HG02973 (cell line): Measurements from ENCODE around the gene ELOA.

ENCODE experiments used
- ATAC-seq: cut with Tn5 transposase; IDR thresholded peaks from one replicate; pipeline ENCODE4 v1.9.1; 2021; ENCODE audit warnings: moderate library complexity; ENCODE audit not compliant: unreplicated experiment

ELOA gene

DNA sequence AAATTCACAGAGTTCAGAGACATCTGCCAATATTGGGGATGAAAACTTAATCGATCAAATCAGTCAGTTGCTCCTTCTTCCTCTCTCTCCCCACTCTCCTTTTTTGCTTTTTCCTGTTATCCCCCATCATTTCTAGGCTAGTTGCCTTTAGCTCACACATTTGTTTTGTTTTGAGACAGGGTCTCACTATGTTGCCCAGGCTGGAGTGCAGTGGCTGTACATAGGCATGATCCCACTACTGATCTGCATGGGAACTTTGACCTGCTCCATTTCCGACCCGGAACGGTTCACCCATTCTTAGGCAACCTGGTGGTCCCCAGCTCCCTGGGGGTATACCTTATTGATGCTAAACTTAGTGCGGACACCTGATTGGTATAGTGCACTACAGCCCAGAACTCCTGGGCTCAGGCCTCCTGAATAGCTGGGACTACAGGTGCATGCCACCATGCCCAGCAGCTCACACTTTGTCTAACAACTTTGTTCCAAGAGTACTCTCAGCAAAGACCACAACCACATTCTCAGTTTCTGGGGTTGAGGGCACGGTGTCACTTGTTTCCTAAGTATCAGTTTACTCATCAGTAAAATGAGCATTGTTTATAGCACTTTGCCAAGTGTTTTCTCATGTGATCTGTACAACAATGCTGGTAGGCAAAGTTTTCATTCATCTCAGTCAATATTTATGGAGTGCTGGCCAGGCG, 6.7 kb upstream of the ELOA start:
- ATAC-seq = no peak

- no peak for ATAC-seq
These were observed 1.7 kb upstream of the ELOA start for GRCh38 chr1:23741609-23742008.

DNA sequence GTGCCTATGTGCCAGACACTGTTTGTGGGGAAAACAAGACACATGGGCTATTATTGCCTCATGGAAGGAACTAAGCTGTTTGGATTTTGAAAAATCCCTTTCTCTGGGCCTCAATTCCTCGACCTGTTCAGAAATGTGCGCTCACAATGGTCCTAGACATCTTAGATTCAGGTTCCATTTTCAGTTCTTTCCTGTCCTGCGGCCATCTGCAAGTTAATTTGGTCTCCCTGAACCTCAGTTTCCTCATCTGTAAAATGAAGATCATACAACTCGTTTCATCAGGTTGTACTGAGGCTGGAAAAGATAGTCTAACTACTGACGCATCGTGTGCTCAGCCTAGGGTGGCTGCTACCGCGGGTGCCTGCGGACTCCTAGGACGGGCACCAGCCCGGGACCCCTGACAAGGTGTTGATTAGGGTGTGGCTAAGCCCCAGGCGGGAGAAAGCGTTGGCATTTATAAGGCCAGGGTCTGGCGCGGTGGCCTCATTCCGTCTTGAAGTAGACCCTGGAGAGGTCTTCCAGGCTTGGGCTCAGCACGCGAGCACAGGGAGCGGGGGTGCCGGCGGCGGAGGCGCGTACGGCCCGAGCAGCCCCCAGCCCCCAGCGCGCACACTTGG, 493 bp upstream of the ELOA start:
- ATAC-seq = peak; percentile 8

DNA sequence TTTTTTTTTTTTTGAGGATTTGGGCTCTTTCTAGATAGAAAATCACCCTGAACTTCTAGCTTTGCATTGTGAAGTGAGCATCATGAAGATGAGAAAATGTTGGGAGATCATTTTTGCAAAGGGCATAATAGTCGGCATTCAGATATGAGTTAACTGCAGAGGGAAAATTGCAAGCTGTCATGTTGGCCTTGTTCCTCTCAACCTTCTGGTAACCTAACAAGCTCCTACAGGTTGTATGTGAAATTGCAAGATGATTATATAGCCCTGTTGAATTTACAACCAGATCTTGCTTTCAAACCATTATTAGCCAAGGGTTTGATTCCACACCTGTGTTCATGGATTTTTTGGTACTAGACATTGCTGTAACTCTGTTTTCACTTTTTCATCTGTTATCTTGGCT, 2.2 kb downstream of the ELOA start:
- ATAC-seq = no peak

DNA sequence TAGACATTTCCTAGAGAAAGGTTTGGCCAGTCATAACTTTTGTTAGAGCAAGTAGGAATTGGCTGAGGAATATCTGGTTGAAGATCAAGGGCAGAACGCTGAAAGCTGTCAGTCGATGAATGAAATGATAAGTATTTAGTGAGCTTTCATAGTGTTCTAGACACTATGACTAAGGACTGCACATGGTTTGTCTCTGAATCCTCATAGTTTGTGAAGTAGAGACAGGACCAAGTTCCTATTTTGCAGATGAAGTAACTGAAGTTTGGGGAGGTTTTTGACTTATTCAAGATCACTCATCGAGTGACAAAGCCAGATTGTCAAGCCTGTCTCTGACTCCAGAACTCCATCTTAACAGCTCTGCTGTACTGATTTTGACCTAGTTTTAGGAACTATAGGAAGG, 4.7 kb downstream of the ELOA start:
- ATAC-seq = no peak

GRCh38 chr1:23751050-23751814, 8.0 kb downstream of the ELOA start:
- no peak for ATAC-seq

- ATAC-seq = no peak
These were observed 8.5 kb downstream of the ELOA start for GRCh38 chr1:23751815-23752200.

DNA sequence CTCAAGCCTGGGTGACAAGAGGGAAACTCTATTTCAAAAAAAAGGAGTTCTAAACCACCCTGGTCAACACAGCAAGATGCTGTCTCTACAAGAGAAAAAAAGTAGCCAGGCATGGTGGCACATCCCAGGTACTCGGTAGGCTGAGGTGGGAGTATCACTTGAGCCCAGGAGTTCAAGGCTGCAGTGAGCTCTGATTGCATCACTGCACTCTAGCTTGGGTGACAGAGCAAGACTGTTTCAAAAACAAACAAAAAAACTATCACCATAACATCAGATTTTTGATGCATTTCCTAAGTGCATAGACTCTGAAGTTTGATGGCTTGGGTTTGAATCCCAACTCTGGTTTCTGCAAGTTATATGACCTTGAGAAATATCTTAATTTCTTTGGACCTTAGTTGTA, 9.6 kb downstream of the ELOA start:
- ATAC-seq = no peak

- no peak for ATAC-seq
These were observed 13.4 kb downstream of the ELOA start for GRCh38 chr1:23756676-23757075.

DNA sequence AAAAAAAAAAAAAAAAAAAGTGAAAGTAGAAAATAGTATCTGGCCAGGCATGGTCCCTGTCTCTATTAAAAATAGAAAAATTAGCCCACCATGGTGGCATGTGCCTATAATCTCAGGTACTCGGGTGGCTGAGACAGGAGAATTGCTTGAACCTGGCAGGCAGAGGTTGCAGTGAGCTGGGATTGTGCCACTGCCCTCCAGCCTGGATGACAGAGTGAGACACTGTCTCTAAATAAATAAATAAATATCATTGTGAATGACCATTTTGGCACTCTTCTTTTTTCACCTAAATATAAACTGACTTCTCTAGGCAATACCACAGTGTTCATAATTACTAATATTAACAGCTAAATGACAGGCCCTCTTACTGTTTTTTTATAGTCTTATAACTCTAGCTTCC, 14.5 kb downstream of the ELOA start:
- no peak for ATAC-seq

DNA sequence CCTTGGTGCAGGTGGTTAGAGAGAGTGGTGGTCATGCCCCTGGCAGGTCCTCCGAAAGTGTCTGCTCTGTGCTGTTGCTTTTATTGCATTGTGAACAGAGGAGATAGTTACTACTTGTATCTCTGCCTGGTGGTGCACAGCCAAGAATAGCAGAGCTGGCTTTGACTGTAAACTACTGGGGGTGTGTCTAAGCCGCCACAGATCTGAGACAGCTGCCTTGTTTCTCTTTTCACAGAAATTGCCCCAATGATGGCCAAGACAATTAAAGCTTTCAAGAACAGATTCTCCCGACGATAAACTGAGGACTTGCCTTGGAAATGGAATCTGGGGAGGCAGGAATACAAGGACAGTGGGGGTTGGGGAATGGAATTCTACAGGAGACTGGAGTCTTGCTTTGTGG, 16.0 kb downstream of the ELOA start:
- ATAC-seq = no peak

DNA sequence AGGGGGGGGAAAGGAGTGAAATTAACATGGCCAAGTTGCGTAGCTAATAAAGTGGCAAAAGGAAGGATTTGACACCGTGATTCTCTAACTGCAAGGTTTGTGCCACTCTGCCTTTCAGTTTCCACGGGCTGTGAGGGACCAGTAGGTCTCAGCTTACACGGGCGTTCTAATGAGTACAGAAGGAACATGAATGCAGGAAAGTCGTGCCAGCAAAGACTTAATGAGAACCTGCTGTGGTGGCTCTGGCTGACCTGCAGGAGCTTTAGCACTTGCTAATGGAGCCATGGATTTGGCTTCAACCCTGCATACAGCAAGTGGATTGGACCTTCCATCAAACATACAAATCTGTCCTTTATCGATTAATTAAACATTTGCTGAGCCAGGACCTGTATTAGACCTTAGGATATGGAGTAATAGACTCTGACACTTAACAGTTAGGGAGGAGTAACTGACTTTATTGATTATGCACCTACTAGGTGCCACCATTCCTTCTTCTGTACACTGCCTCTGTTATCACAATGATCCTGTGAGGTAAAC, 19.8 kb downstream of the ELOA start:
- ATAC-seq = no peak

- no peak for ATAC-seq
These were observed 25.5 kb downstream of the ELOA start for GRCh38 chr1:23768733-23769132.

DNA sequence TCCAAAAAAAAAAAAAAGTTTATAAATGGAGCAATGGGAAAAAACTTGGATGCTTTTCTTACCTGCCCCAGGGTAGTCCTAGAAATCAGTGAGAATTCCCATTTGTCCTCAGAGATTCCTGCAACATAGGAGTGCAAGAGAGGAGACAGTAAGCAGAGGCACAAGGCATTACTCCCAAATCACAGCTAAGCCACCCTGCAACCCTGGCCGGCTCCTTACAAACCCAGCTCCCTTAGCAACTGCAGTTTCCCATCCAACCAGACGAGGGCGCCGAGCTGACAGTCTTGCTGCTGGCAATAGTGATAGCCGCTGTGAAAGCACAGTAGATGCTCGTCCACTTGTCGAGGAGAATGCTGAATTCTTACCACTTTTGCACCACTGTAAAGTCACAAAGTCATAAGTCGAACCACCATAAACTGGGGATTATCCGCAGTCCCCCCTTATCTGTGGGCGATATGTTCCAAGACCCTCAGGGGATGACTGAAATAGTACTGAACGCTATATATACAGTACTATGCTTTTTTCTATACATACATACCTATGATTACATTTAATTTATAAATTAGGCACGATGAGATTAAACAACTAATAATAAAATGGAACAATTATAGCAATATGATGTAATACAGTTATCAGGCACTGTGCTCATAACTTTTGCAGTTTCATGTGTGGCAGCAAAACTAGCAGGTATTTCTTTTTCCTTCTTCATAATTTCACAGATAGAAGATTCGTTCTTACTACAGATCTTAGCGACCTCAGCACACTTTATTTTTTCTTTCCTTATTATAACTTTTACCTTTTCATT, 29.0 kb downstream of the ELOA start:
- ATAC-seq = no peak

DNA sequence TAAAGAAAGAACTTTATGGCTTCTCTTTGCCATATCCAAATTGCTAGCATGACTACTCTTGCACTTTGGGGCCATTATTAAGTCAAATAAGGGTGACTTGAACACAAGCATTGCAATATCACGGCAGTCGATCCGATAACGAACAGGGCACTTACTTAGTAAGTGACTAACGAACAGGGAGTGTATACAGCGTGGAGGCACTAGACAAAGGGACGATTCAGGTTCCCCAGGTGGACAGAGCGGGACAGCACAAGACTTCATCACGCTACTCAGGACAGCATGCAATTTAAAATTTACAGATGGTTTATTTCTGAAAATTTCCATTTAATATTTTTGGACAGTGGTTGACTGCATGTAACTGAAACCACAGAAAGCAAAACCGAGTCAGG, 29.6 kb downstream of the ELOA start:
- no peak for ATAC-seq

DNA sequence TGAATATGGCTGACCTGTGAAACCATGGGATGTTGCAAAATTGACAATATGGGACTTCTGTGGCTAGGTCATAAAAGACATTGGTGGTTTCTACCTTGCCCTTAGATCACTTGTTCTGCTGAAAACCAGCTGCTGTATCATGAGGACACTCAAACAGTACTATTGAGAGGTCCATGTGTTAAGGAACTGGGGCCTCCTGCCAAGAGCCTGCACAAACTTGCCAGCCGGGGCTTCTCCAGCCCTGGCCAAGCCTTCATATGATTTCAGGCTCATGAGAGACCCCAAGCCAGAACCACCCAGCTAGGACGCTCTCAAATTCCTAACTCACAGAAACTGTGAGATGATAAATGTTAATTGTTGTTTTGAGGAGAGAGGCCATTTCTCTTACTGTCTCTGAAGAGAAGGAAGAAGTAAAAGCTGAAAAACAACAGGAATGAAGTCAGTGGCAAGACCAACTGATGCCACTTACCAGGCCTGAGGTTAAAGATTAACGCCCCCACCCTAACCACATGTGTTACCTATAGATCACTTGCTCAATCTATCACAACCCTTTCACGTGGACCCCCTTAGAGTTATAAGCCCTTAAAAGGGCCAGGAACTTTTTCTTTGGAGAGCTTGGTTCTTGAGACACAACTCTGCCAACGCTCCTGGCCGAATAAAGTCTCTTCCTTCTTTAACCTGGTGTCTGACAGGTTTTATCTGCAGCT, 31.1 kb downstream of the ELOA start:
- ATAC-seq = no peak

DNA sequence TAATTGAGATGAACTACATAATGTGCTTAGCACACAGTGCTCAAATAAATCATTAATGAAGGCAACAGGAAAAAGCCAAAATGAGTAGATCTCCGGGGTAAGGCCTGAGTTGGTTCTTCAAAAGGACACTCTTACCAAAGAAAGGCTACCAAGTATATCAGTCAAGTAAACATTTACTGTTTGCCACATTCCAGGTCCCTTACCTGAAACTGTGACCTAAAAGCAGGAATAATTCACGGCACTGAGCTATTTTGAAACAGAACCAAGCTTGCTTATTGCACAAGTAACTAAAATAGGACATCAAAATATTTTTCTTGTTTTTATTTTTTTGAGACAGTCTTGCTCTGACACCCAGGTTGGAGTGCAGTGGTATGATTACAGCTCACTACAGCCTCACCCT, 32.9 kb downstream of the ELOA start:
- ATAC-seq = no peak

GRCh38 chr1:23777979-23778814, 34.9 kb downstream of the ELOA start, which contains the start of gene PITHD1:
Gene PITHD1, plus strand, starts transcription at chr1:23778418. Its CDS starts 98 bp downstream, at chr1:23778516.
- ATAC-seq = peak; percentile 76

- ATAC-seq = no peak
These were observed 36.6 kb downstream of the ELOA start for GRCh38 chr1:23779826-23780371.
